ENCODE measurements around the gene CD160.

Gene CD160

DNA sequence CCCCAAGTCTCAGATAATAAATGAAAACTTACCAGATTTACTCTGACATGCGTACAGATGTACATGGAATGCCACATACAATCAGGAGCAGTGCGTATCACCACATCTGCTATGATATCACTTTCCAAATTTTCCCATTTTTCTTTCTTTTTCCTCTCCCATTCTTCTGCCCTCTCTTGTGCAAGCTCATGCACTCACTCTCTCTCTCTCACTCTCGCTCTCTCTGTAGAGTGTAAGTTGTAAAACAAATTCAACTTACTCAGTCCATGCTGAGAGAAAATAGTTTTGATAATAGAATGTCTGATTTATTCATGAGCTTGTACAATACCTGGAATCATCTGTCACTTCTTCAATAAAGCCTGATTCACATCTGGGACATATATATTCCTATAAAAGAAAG is 69.3 kb downstream of the CD160 start:
- no peak for FAIRE-seq
- no peak for DNase-seq (ENCODE audit: insufficient read length, low spot score)
